H9 (cell line): ENCODE measurements around the gene TSTD2. TPM values are rescaled to one million over a fixed set of nuclear protein-coding genes. Genes with fewer than 3 reads are reported as not detected.

ENCODE experiments used
- DNase-seq: peaks from one replicate; pipeline ENCODE4 v3.0.0-alpha.2; 2017
- H2AFZ ChIP-seq: one replicate; pipeline ENCODE4 v1.6.1; 2013; ENCODE audit warnings: mild to moderate bottlenecking, low read length, control low read depth, moderate library complexity
- H2AK5ac ChIP-seq: 2 replicates; pipeline ENCODE4 v1.6.1; 2013; ENCODE audit warnings: low read length, control low read depth, mixed read lengths; ENCODE audit not compliant: insufficient read length
- H2BK120ac ChIP-seq: one replicate; pipeline ENCODE4 v1.6.1; 2013; ENCODE audit warnings: low read depth, mild to moderate bottlenecking, low read length, control low read depth, inconsistent platforms; ENCODE audit not compliant: poor library complexity, severe bottlenecking
- H2BK12ac ChIP-seq: 2 replicates; pipeline ENCODE4 v1.6.1; 2013; ENCODE audit warnings: low read length, control low read depth, mixed read lengths, low read depth; ENCODE audit not compliant: insufficient read length
- H2BK15ac ChIP-seq: 2 replicates; pipeline ENCODE4 v1.6.1; 2013; ENCODE audit warnings: low read depth, low read length, control low read depth
- H2BK20ac ChIP-seq: one replicate; pipeline ENCODE4 v1.6.1; 2013; ENCODE audit warnings: low read depth, mild to moderate bottlenecking, low read length, control low read depth, inconsistent platforms; ENCODE audit not compliant: poor library complexity, severe bottlenecking
- H2BK5ac ChIP-seq: 2 replicates; pipeline ENCODE4 v1.6.1; 2013; ENCODE audit warnings: low read length, control low read depth, mixed read lengths; ENCODE audit not compliant: insufficient read length
- H3K14ac ChIP-seq: 2 replicates; pipeline ENCODE4 v1.6.1; 2013; ENCODE audit warnings: low read length, control low read depth; ENCODE audit not compliant: insufficient read depth
- H3K18ac ChIP-seq: 2 replicates; pipeline ENCODE4 v1.6.1; 2013; ENCODE audit warnings: low read depth, mild to moderate bottlenecking, mixed read lengths, low read length, control low read depth; ENCODE audit not compliant: insufficient read length
- H3K23ac ChIP-seq: 2 replicates; pipeline ENCODE4 v1.6.1; 2013; ENCODE audit warnings: low read length, control low read depth, mixed read lengths, low read depth; ENCODE audit not compliant: insufficient read length
- H3K23me2 ChIP-seq: 2 replicates; pipeline ENCODE4 v1.6.1; 2013; ENCODE audit warnings: low read depth, mild to moderate bottlenecking, mixed read lengths, low read length, control low read depth; ENCODE audit not compliant: insufficient read length, poor library complexity, severe bottlenecking
- H3K27ac ChIP-seq: 2 replicates; pipeline ENCODE4 v1.5.1; 2013; ENCODE audit warnings: low read length, control low read depth, mixed read lengths, low read depth; ENCODE audit not compliant: insufficient read length
- H3K27me3 ChIP-seq: 2 replicates; pipeline ENCODE4 v1.6.1; 2013; ENCODE audit warnings: low read length, control low read depth, inconsistent platforms; ENCODE audit not compliant: insufficient read depth
- H3K4ac ChIP-seq: 2 replicates; pipeline ENCODE4 v1.6.1; 2013; ENCODE audit warnings: low read depth, mild to moderate bottlenecking, control low read depth, inconsistent platforms, low read length, moderate library complexity
- H3K4me1 ChIP-seq: 2 replicates; pipeline ENCODE4 v1.6.1; 2013; ENCODE audit warnings: low read length, control low read depth, inconsistent platforms; ENCODE audit not compliant: insufficient read depth
- H3K4me2 ChIP-seq: 2 replicates; pipeline ENCODE4 v1.6.1; 2013; ENCODE audit warnings: low read length, control low read depth, mixed read lengths; ENCODE audit not compliant: insufficient read length, insufficient read depth
- H3K56ac ChIP-seq: 2 replicates; pipeline ENCODE4 v1.6.1; 2013; ENCODE audit warnings: low read depth, mild to moderate bottlenecking, mixed read lengths, low read length, control low read depth; ENCODE audit not compliant: insufficient read length
- H3K79me1 ChIP-seq: 2 replicates; pipeline ENCODE4 v1.6.1; 2013; ENCODE audit warnings: low read depth, mild to moderate bottlenecking, moderate library complexity, low read length, control low read depth, inconsistent platforms; ENCODE audit not compliant: insufficient read depth, poor library complexity, severe bottlenecking
- H3K79me2 ChIP-seq: 2 replicates; pipeline ENCODE4 v1.6.1; 2013; ENCODE audit warnings: low read length, control low read depth, inconsistent platforms; ENCODE audit not compliant: insufficient read depth
- H3K9ac ChIP-seq: 2 replicates; pipeline ENCODE4 v1.6.1; 2013; ENCODE audit warnings: low read length, control low read depth, mixed read lengths; ENCODE audit not compliant: insufficient read length; ENCODE audit errors: extremely low read depth
- H3K9me3 ChIP-seq: one replicate; pipeline ENCODE4 v1.6.1; 2013; ENCODE audit warnings: low read depth, low read length, inconsistent platforms; ENCODE audit not compliant: control insufficient read depth
- H3T11ph ChIP-seq: one replicate; pipeline ENCODE4 v1.6.1; 2013; ENCODE audit warnings: mild to moderate bottlenecking, low read length, control low read depth, inconsistent platforms
- H4K20me1 ChIP-seq: one replicate; pipeline ENCODE4 v1.6.1; 2013; ENCODE audit not compliant: control insufficient read depth, insufficient read length, insufficient read depth
- H4K5ac ChIP-seq: 2 replicates; pipeline ENCODE4 v1.6.1; 2013; ENCODE audit warnings: low read depth, mild to moderate bottlenecking, mixed read lengths, low read length, control low read depth; ENCODE audit not compliant: insufficient read length
- H4K8ac ChIP-seq: replicated peaks from 2 replicates; pipeline ENCODE4 v1.6.1; 2013; ENCODE audit warnings: low read length, control low read depth, mixed read lengths, low read depth; ENCODE audit not compliant: insufficient read length
- H4K91ac ChIP-seq: 2 replicates; pipeline ENCODE4 v1.6.1; 2013; ENCODE audit warnings: low read depth, mild to moderate bottlenecking, moderate library complexity, mixed read lengths, low read length, control low read depth; ENCODE audit not compliant: insufficient read length
- H3K27ac Mint-ChIP-seq, 3 experiments: 2 replicates in 2 of 3; 3 replicates in 1 of 3; pipeline ENCODE4 v1.8.0; 2020 to 2021; ENCODE audit warnings: mixed read lengths in 3 of 3, mild to moderate bottlenecking in 1 of 3, moderate library complexity in 1 of 3
- H3K27me3 Mint-ChIP-seq: 2 replicates; pipeline ENCODE4 v1.8.0; 2021; ENCODE audit warnings: low read depth, mild to moderate bottlenecking, moderate library complexity, mixed read lengths
- H3K36me3 Mint-ChIP-seq, 3 experiments: 2 replicates in 2 of 3; 3 replicates in 1 of 3; pipeline ENCODE4 v1.8.0; 2020 to 2021; ENCODE audit warnings: low read depth in 3 of 3, mixed read lengths in 3 of 3; ENCODE audit not compliant: insufficient read depth in 1 of 3
- H3K4me1 Mint-ChIP-seq, 2 experiments: 2 replicates each; pipeline ENCODE4 v1.8.0; 2020; ENCODE audit warnings: mixed read lengths in 2 of 2
- H3K4me3 Mint-ChIP-seq, 2 experiments: 2 replicates in 1 of 2; 3 replicates in 1 of 2; pipeline ENCODE4 v1.8.0; 2020 to 2021; ENCODE audit warnings: mild to moderate bottlenecking in 2 of 2, mixed read lengths in 2 of 2, moderate library complexity in 1 of 2
- H3K9me3 Mint-ChIP-seq, 2 experiments: 2 replicates in 1 of 2; 3 replicates in 1 of 2; pipeline ENCODE4 v1.8.0; 2020; ENCODE audit warnings: mild to moderate bottlenecking in 2 of 2, mixed read lengths in 2 of 2, moderate library complexity in 1 of 2
- CTCF ChIP-seq: fragments of 200-600 bp; sonication (generic); conservative IDR thresholded peaks from 3 replicates; pipeline ENCODE4 v1.8.0; 2021; ENCODE audit warnings: antibody characterized with exemption, mild to moderate bottlenecking
- WGBS: extraction: QIAGEN DNeasy Blood & Tissue Kit; methylation state at CpG from one replicate; pipeline ENCODE4 v1.1.7; 2013; ENCODE audit warnings: missing lambda C conversion rate, low lambda C conversion rate, mixed read lengths; ENCODE audit not compliant: insufficient read length; ENCODE audit errors: extremely low coverage; 5-methylcytosine and 5-hydroxymethylcytosine counted together
- total RNA-seq: library from RNA; stranded (reverse); gene quantifications from 2 replicates; pipeline ENCODE4 v1.2.1, GENCODE V29; 2021

Gene TSTD2
- total RNA-seq, 1 experiment from 2014 or later = 23.5 TPM

GRCh38 chr9:97635026-97635425 lies 1.9 kb upstream of the TSTD2 start:
- Histone ChIP-seq H3K56ac (no peak overlapping the region), H2BK5ac (no peak overlapping the region), H4K20me1 (no peaks in the 10 kb centered on the region), H4K8ac (no peak overlapping the region), H4K91ac (no peak overlapping the region), H3K4me2 (peak overlapping the region; percentile 86), H3K79me2 (peaks cover 40% of the 10 kb centered on the region), H3K27ac (no peak overlapping the region), H3T11ph (no peak overlapping the region), H3K18ac (no peak overlapping the region), H3K4ac (no peak overlapping the region), H2BK15ac (no peak overlapping the region), H3K9me3 (no peaks in the 10 kb centered on the region), H3K23ac (no peak overlapping the region), H3K9ac (no peak overlapping the region), H2BK120ac (no peak overlapping the region), H2BK12ac (no peak overlapping the region), H2AFZ (no peak overlapping the region), H3K79me1 (peaks cover 5% of the 10 kb centered on the region), H2AK5ac (no peak overlapping the region), H3K23me2 (peaks cover 11% of the 10 kb centered on the region), H3K14ac (no peak overlapping the region), H4K5ac (no peak overlapping the region), H3K27me3 (no peaks in the 10 kb centered on the region), H3K4me1 (0 out of 2 replicates have a peak, but pooled peaks cover 6% of the 10 kb centered on the region), H2BK20ac (no peak overlapping the region)
- TF ChIP-seq CTCF = no peak
- no peak for DNase-seq
- Mint-ChIP-seq H3K9me3 (no peaks in the 10 kb centered on the region), H3K27ac (no peak overlapping the region), H3K27me3 (no peaks in the 10 kb centered on the region), H3K36me3 (peaks cover 0 to 2% (median 0%) of the 10 kb centered on the region in 3 experiments; a peak in 2 of 7 replicates), H3K4me3 (peak overlapping the region; percentile 93 to 95), H3K4me1 (peaks cover 19 to 34% of the 10 kb centered on the region in 2 experiments)
- no CpG with 5 or more reads among the region's 7 CpGs for WGBS
